PC-3 (cell line): Measurements from ENCODE around the gene TUBGCP2. TPM values are rescaled to one million over a fixed set of nuclear protein-coding genes. Genes with fewer than 3 reads are reported as not detected.

Experiments used
- ATAC-seq: fragments of 200-7000 bp; cut with Tn5 transposase; 2 replicates; pipeline ENCODE4 v1.9.1; 2020; ENCODE audit warnings: mild to moderate bottlenecking, moderate library complexity
- BruUV-seq: library from RNA; stranded (reverse); fragments of 400-500 nt; replicated peaks from 2 replicates; lab custom pipeline; 2021; lab: Mats Ljungman, UMichigan
- CTCF ChIA-PET: fragments of 300-600 bp; sonication (Branson Sonifier 250); formaldehyde crosslinking; loops from one replicate; lab custom pipeline; 2022; ENCODE audit warnings: antibody characterized with exemption; lab: Charles Lee
- POLR2A ChIA-PET: fragments of 300-600 bp; sonication (Branson Sonifier 250); formaldehyde crosslinking; loops from one replicate; lab custom pipeline; 2022; ENCODE audit warnings: antibody characterized with exemption; ENCODE audit not compliant: unreplicated experiment; lab: Charles Lee
- DNase-seq: peaks from one replicate; pipeline ENCODE4 v3.0.0-alpha.2; 2015
- H2AFZ ChIP-seq: fragments of 300-600 bp; sonication (generic); 2 replicates; pipeline ENCODE4 v1.6.0; 2016; ENCODE audit warnings: antibody characterized with exemption, low read length
- H3F3A ChIP-seq: fragments of 300-600 bp; sonication (generic); one replicate; pipeline ENCODE4 v1.6.0; 2017; ENCODE audit warnings: antibody characterized with exemption, low read length, control low read depth, mild to moderate bottlenecking; ENCODE audit not compliant: unreplicated experiment
- H3K27ac ChIP-seq: fragments of 300-600 bp; sonication (generic); 2 replicates; pipeline ENCODE4 v1.5.1; 2016; ENCODE audit warnings: mild to moderate bottlenecking, low read length
- H3K27me3 ChIP-seq: fragments of 300-600 bp; sonication (generic); 2 replicates; pipeline ENCODE4 v1.6.1; 2016; ENCODE audit warnings: low read length, mixed read lengths
- H3K36me3 ChIP-seq: fragments of 300-600 bp; sonication (generic); 2 replicates; pipeline ENCODE4 v1.6.1; 2016; ENCODE audit warnings: low read depth, mixed run types, low read length, mixed read lengths
- H3K4me1 ChIP-seq: fragments of 300-600 bp; sonication (generic); 2 replicates; pipeline ENCODE4 v1.5.1; 2016; ENCODE audit warnings: low read length; ENCODE audit not compliant: insufficient read depth
- H3K4me2 ChIP-seq: fragments of 300-600 bp; sonication (generic); 2 replicates; pipeline ENCODE4 v1.6.0; 2016; ENCODE audit warnings: low read length
- H3K4me3 ChIP-seq: fragments of 300-600 bp; sonication (generic); 2 replicates; pipeline ENCODE4 v1.5.1; 2016; ENCODE audit warnings: mild to moderate bottlenecking, low read length, mixed read lengths
- H3K79me2 ChIP-seq: fragments of 300-600 bp; sonication (generic); 2 replicates; pipeline ENCODE4 v1.6.1; 2017; ENCODE audit warnings: low read length, mixed read lengths
- H3K9ac ChIP-seq: fragments of 300-600 bp; sonication (generic); 2 replicates; pipeline ENCODE4 v1.6.0; 2016; ENCODE audit warnings: mild to moderate bottlenecking, low read length
- H3K9me2 ChIP-seq: fragments of 300-600 bp; sonication (generic); replicated peaks from 2 replicates; pipeline ENCODE4 v1.6.1; 2016; ENCODE audit warnings: mixed run types, low read length, mixed read lengths
- H3K9me3 ChIP-seq: fragments of 300-600 bp; sonication (generic); 2 replicates; pipeline ENCODE4 v1.6.1; 2016; ENCODE audit warnings: low read length, mixed read lengths
- H4K20me1 ChIP-seq: fragments of 300-600 bp; sonication (generic); 2 replicates; pipeline ENCODE4 v1.6.1; 2016; ENCODE audit warnings: low read length, mixed read lengths
- EZH2 ChIP-seq: fragments of 300-600 bp; sonication (generic); IDR thresholded peaks from one replicate; pipeline ENCODE4 v1.6.1; 2017; ENCODE audit warnings: antibody characterized with exemption, mild to moderate bottlenecking, low read length; ENCODE audit not compliant: unreplicated experiment
- EZH2phosphoT487 ChIP-seq: fragments of 300-600 bp; sonication (generic); IDR thresholded peaks from 2 replicates; pipeline ENCODE4 v1.6.1; 2018; ENCODE audit warnings: mild to moderate bottlenecking, antibody characterized with exemption, low read length, borderline replicate concordance
- intact Hi-C: fragments of 100-400 bp; cut with micrococcal nuclease; formaldehyde crosslinking; loops from 2 replicates; pipeline ENCODE4 v1.9.0; 2023
- total RNA-seq: library from RNA; depleted of rRNA; stranded (reverse); fragments of >200 nt; gene quantifications from 2 replicates; pipeline ENCODE4 v1.2.3, GENCODE V29; 2014
- TF ChIP-seq, protein P1 (sequence below): fragments of 300-600 bp; sonication (generic); conservative IDR thresholded peaks from 2 replicates; pipeline ENCODE4 v1.5.1; 2017; ENCODE audit warnings: antibody characterized with exemption, low read depth, mild to moderate bottlenecking, low read length

TUBGCP2 gene
- total RNA-seq, 1 experiment from 2014 or later, result 72.9 TPM

- TF ChIP-seq EZH2phosphoT487 (no peak), EZH2 (no peak)
- TF ChIP-seq, protein P1, sequence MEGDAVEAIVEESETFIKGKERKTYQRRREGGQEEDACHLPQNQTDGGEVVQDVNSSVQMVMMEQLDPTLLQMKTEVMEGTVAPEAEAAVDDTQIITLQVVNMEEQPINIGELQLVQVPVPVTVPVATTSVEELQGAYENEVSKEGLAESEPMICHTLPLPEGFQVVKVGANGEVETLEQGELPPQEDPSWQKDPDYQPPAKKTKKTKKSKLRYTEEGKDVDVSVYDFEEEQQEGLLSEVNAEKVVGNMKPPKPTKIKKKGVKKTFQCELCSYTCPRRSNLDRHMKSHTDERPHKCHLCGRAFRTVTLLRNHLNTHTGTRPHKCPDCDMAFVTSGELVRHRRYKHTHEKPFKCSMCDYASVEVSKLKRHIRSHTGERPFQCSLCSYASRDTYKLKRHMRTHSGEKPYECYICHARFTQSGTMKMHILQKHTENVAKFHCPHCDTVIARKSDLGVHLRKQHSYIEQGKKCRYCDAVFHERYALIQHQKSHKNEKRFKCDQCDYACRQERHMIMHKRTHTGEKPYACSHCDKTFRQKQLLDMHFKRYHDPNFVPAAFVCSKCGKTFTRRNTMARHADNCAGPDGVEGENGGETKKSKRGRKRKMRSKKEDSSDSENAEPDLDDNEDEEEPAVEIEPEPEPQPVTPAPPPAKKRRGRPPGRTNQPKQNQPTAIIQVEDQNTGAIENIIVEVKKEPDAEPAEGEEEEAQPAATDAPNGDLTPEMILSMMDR, result no peak
- BruUV-seq, result no TSS peak
- Histone ChIP-seq H3F3A (no peaks in the 10 kb centered on the region), H3K9me3 (no peaks in the 10 kb centered on the region), H3K4me1 (peaks cover 18% of the 10 kb centered on the region), H3K9me2 (no peaks in the 10 kb centered on the region), H2AFZ (no peak overlapping the region), H4K20me1 (no peaks in the 10 kb centered on the region), H3K27me3 (no peaks in the 10 kb centered on the region), H3K4me2 (no peak overlapping the region), H3K9ac (no peak overlapping the region), H3K27ac (no peak overlapping the region), H3K4me3 (no peak overlapping the region), H3K79me2 (peaks cover 24% of the 10 kb centered on the region), H3K36me3 (peaks cover 5% of the 10 kb centered on the region; the same call in 1 of the 2 replicates)
- DNase-seq, result no peak
- ChIA-PET CTCF (no interaction called here), POLR2A (no interaction called here)
- no peak for ATAC-seq
- intact Hi-C loops, result no loop called here
Observed at GRCh38 chr10:133270773-133271297, 37.8 kb downstream of the TUBGCP2 start.

- no peak overlapping the region for H3K4me3 ChIP-seq
- ATAC-seq (no peak), DNase-seq (no peak)
- H4K20me1 ChIP-seq, result no peaks in the 10 kb centered on the region
- H3K9me3 ChIP-seq, result no peaks in the 10 kb centered on the region
- intact Hi-C loops, result no loop called here
- H3K36me3 ChIP-seq, result peaks cover 5% of the 10 kb centered on the region; the same call in 1 of the 2 replicates
- no peak overlapping the region for H3K4me2 ChIP-seq
- H3K27ac ChIP-seq, result no peak overlapping the region
- no TSS peak for BruUV-seq
- ChIA-PET POLR2A (no interaction called here), CTCF (no interaction called here)
- no peaks in the 10 kb centered on the region for H3F3A ChIP-seq
- peaks cover 18% of the 10 kb centered on the region for H3K4me1 ChIP-seq
- H3K79me2 ChIP-seq, result peaks cover 18% of the 10 kb centered on the region
- H2AFZ ChIP-seq, result no peak overlapping the region
- H3K9me2 ChIP-seq, result no peaks in the 10 kb centered on the region
- H3K27me3 ChIP-seq, result no peaks in the 10 kb centered on the region
- H3K9ac ChIP-seq, result no peak overlapping the region
- TF ChIP-seq EZH2 (no peak), EZH2phosphoT487 (no peak)
- TF ChIP-seq, protein P1, result no peak
Observed at GRCh38 chr10:133270204-133270603, 38.5 kb downstream of the TUBGCP2 start.

DNA sequence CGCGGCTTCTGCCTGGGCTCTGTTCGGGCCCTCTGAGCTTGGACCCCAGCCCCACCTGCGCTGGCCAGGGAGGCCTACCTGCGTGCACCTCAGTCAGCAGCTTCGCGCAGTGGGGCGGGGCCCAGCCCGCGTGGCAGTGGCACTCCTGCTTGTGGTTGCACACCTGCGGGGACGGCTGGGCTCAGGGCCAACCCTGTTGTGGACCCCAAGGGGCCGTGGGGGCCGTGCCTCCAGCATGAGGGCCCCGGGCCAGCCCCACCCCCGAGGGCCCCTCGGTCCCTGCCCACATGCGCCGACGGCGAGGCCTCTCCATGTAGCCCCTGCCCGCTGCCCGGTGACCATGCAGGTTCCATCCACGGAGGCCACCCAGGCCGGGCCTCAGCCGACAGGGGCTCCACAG is 39.3 kb downstream of the TUBGCP2 start:
- Histone ChIP-seq H3K36me3 (peaks cover 5% of the 10 kb centered on the region; the same call in 1 of the 2 replicates), H3K9me3 (no peaks in the 10 kb centered on the region), H3K4me2 (no peak overlapping the region), H3K9me2 (no peaks in the 10 kb centered on the region), H3K27me3 (no peaks in the 10 kb centered on the region), H2AFZ (no peak overlapping the region), H3K27ac (no peak overlapping the region), H3F3A (no peaks in the 10 kb centered on the region), H3K9ac (no peak overlapping the region), H3K79me2 (peaks cover 9% of the 10 kb centered on the region; the same call in 1 of the 2 replicates), H3K4me1 (peaks cover 15% of the 10 kb centered on the region), H3K4me3 (no peak overlapping the region), H4K20me1 (no peaks in the 10 kb centered on the region)
- ChIA-PET CTCF (no interaction called here), POLR2A (no interaction called here)
- no peak for TF ChIP-seq EZH2
- TF ChIP-seq, protein P1, result no peak
- TF ChIP-seq EZH2phosphoT487, result no peak
- ATAC-seq (no peak), DNase-seq (no peak)
- no TSS peak for BruUV-seq
- intact Hi-C loops, result no loop called here
